Fibroblast of pulmonary artery (primary cell): ENCODE data around the gene GJD2.

Experiments
- DNase-seq: peaks from one replicate; pipeline ENCODE4 v3.0.0-alpha.2; 2010; ENCODE audit warnings: low read depth
- H3K4me3 ChIP-seq: replicated peaks from 2 replicates; pipeline ENCODE4 v1.5.1; 2011; ENCODE audit warnings: low read depth, mild to moderate bottlenecking, control low read depth, low read length, moderate library complexity
- CTCF ChIP-seq: IDR thresholded peaks from 2 replicates; pipeline ENCODE4 v1.5.1; 2011; ENCODE audit warnings: mild to moderate bottlenecking, control low read depth, low read length, inconsistent platforms; ENCODE audit errors: missing control alignments

GJD2 gene

DNA sequence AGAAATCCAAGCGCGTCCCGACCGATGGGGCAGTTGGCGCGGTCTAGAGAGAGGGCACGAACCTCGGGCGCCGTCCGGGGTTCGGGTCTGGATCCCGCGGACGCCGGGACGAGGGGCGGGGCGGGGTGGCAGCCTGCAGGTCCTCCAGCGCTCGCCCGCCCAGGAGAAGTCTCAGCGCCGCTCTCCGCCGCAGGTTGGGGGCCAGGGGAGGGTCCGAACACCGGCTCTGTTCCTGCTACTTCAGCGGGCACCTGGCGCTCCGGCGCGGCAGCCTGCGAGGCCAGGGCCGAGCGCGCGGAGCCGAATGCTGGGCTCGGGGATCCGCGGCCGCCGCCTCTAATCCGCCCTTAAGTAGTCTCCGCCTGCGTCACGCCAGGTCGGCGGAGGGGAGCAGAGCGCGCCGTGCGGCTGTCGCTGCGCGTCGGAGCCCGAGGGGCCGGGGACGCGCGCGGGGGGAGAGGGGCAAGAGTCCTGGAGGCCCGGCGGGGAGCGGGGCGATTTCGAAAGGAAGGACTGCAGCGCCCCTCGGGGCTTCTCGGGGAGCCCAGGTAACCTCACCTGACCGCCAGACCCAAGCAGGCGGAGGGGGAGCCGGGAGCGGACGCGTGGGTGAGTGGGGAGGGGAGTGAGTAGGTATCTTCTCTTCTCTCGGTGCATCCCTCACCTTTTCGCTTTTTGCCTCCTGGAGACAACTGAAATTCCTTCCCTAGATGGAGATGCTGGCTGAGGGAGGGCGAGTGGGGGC lies at the start of gene GJD2:
Gene GJD2 (minus strand): TSS at position 325 of the 745 bp plus-strand sequence. CDS start 510 bp downstream, outside the sequence.
- no peak for DNase-seq
- no peak within 1 kb of the TSS for H3K4me3 ChIP-seq
- no peak for TF ChIP-seq CTCF

DNA sequence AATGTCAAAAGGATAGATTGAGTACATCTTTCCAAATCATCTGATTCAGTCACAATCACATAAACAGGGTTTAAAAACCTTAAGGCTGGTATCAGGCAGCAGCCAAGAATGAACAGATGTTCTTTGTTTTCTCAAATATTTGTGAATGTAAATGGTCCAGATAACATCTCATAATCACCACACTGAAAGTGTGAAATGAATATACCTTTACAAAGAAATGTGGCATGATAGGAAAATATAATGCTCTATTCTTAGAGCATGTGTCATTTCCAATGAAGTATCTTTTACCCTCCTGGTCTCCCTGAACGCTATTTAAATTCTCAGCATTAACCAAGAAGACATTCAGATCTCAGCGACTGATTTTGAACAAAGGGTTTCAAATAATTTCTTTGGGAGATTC lies 49.3 kb upstream of the GJD2 start:
- TF ChIP-seq CTCF: no peak
- DNase-seq: no peak
- H3K4me3 ChIP-seq: no peak overlapping the region

- no peak for DNase-seq
- no peak overlapping the region for H3K4me3 ChIP-seq
- no peak for TF ChIP-seq CTCF
Measured at GRCh38 chr15:34802803-34803750, 48.3 kb upstream of the GJD2 start.

- no peak overlapping the region for H3K4me3 ChIP-seq
- no peak for DNase-seq
- TF ChIP-seq CTCF: no peak
Measured at GRCh38 chr15:34802371-34802770, 47.6 kb upstream of the GJD2 start.

- DNase-seq: peak; percentile 11
- TF ChIP-seq CTCF: no peak
- no peak overlapping the region for H3K4me3 ChIP-seq
Measured at GRCh38 chr15:34799149-34800101, 44.6 kb upstream of the GJD2 start.

DNA sequence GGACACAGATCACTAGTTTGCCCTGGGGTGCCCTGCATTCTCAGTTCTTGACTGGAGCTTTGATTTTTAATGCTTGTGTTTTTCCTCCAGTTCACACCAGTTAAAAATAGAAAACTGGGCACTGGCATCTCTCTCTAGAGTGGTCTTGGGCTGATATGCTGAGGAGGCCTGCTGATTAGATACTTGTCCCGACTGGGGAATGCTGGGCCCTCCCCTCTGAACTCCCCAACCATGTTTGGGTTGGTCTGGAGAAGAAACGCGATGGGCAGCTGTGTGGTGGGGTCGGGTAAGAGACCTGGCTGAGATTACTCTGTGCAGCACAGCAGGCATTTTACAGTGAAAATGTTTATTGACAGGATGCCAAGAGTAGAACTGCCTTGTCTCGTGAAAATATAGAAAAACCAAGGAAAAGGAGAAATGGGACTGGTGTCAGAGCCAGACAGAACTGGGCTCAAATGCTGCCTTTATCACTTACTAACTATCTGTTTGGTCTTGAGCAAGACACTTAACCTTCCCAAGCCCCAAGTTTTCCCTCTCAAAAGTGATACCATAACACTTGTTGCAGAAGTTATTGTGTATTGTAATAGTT lies 42.1 kb upstream of the GJD2 start:
- no peak overlapping the region for H3K4me3 ChIP-seq
- no peak for DNase-seq
- TF ChIP-seq CTCF: no peak
